ENCODE results near the gene CPZ. TPM values are rescaled to one million over a fixed set of nuclear protein-coding genes. Genes with fewer than 3 reads are reported as not detected.
"Not testable (repeated sequence)": the region's sequence is repeated elsewhere in the genome, so short reads cannot be mapped to it uniquely, and the experiment has no call there.

CPZ gene
- polyA plus RNA-seq, 1 donor = 18.9 TPM

GRCh38 chr4:8609824-8610350, 17.3 kb downstream of the CPZ start:
- DNase-seq = no peak

- no peak for DNase-seq
Measured at GRCh38 chr4:8610858-8611616, 18.5 kb downstream of the CPZ start.

GRCh38 chr4:8612646-8613045, 20.1 kb downstream of the CPZ start:
- DNase-seq = no peak

GRCh38 chr4:8613421-8614364, 21.1 kb downstream of the CPZ start:
- no peak for DNase-seq

- no peak for DNase-seq
Measured at GRCh38 chr4:8614365-8615193, 22.0 kb downstream of the CPZ start.

- DNase-seq = no peak
Measured at GRCh38 chr4:8615366-8615765, 22.8 kb downstream of the CPZ start.

GRCh38 chr4:8615921-8616787, 23.6 kb downstream of the CPZ start:
- no peak for DNase-seq

GRCh38 chr4:8616831-8617230, 24.3 kb downstream of the CPZ start:
- DNase-seq = no peak

- no peak for DNase-seq
Measured at GRCh38 chr4:8617486-8618040, 25.0 kb downstream of the CPZ start.

- DNase-seq = no peak
Measured at GRCh38 chr4:8618421-8618820, 25.9 kb downstream of the CPZ start.

- no peak for DNase-seq
Measured at GRCh38 chr4:8618961-8619720, 26.6 kb downstream of the CPZ start.

- not testable (repeated sequence) for DNase-seq
Measured at GRCh38 chr4:8621135-8621534, 28.6 kb downstream of the CPZ start.

GRCh38 chr4:8624601-8625272, 32.2 kb downstream of the CPZ start:
- not testable (repeated sequence) for DNase-seq

GRCh38 chr4:8630240-8630905, 37.8 kb downstream of the CPZ start:
- not testable (repeated sequence) for DNase-seq

GRCh38 chr4:8631896-8632295, 39.3 kb downstream of the CPZ start:
- DNase-seq = not testable (repeated sequence)

- DNase-seq = not testable (repeated sequence)
Measured at GRCh38 chr4:8634773-8635172, 42.2 kb downstream of the CPZ start.

GRCh38 chr4:8635897-8636554, 43.5 kb downstream of the CPZ start:
- DNase-seq = not testable (repeated sequence)

- DNase-seq = no peak
Measured at GRCh38 chr4:8637456-8637984, 45.0 kb downstream of the CPZ start.
